NCI-H2196 (cell line): ENCODE data around the gene FOCAD.

ENCODE experiments used
- DNase-seq: peaks from one replicate; lab custom pipeline; 2025; ENCODE audit not compliant: unreplicated experiment; lab: John Stamatoyannopoulos, UW

The FOCAD gene

DNA sequence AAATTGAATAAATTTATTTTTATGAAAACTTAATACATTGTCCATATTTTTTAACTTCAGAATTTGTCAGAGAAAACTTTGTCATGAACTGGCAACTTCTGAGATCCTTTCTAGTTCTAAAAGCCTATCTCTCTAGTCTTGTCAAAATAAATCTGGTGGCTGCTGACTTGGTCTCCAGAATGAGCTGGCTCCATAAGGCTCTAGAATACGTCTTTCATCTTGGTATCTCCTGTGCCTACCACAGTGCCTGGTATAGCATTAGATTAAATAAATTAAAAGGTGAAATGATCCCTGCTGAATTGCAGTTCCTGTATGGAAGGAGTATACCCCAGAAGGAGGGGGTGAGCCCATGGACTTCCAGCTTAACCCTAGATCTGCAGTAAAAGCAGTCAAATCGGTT lies 2.6 kb upstream of the FOCAD start:
- no peak for DNase-seq

DNA sequence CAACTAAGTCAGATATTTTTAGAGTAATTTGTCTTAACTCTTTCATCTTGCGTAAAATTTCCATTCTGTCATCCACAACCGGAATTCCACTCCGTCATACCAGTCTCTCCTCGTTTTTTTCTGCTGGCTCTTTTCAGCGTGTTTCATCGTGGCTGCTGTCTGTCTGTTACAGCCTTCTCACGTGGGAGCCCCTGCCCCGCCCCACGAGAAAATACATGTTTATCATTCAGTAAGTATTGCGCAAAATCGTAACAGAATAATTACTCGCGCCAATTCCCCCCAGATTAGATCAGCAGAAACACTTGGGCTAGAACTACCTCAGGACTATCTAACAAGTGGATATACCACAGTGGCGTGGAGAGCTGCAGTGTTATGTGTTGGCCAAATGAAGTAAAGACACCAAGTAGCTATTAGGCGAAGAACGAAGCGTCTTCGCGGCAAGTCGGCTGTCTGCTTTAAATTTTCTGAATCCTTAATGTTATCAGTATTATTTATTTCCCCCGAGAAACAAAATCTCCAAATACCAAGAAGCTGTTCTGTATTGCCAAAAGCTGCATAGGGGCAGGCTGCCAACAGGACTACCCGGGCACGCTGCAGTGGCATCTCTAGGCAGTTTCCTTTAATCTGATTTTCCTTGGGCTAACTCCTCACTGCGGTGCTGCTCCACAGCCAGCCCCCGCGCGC lies 566 bp upstream of the FOCAD start:
- DNase-seq, result peak; percentile 8

DNA sequence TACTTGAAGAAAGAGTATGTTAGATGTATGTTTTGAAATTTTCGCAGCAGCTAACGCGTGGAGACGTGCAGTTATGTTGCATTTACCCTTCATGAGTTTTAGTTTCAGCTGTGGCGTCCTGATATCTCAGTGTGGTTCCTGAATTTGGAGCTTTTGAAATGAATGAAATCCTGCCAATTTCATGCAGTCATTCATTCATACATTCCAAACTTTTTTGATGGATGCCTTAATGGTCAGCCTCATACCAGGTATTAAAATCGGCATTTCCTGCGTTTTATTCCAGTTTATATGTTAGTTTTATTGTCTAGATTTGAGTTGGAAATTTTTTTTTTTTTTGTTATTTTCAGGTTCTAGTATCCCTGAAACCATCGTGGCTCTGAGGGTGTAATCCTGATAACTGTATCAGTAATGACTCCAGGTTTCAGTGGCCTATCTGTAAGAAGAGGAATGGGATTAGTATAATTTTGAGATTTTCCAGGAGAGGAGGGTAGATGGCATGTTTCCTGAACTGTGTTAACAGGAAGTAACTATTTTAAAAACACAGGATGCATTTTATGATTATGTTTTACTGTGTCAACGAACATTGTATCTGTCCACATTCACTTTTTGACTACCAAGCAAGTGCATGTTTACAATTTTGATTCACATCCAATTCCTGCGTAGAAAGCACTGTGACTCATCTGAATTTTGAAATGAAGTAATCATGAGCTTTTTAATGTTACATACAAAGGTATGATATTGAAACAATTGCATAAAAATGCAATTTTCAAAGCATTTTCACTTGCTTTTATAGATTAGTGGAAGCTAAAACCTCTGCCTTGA lies 1.0 kb downstream of the FOCAD start:
- peak; percentile 11 for DNase-seq

DNA sequence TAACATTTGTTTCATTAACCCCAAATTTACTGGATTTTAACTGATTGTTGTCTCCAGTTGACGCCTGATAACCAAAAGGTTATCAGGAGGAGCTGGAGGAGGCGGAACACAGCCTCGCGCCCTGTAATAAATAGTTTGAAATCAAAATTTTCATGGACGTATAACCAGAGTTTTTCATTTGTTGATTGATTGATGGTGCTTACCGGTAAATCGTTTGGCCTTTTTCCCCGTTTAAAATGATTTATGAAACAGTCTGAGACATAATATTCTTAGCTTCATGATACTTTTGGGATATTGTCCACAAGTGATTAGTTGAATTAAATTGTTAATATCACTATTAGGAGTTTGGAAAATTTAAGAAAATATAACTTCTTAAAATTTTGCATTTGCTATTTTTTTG lies 1.7 kb downstream of the FOCAD start:
- DNase-seq, result no peak

DNA sequence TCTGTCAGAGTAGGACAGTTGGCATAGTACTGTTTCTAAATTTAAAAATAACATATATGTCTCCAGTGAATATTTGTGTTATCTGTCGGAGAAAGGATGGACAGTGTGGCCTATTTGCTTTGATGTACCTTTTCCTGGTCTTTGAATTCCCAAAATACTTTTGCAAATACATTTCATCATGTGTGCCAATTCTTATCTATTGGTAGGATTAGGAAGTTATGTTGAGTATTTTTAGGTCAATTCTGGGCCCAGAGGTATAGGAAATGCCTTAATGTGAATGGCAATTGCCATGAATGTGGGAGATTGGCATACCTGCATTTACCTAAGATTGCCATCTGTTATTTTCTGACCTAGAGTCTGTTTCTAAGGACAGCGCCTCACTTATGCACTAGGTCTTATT lies 5.8 kb downstream of the FOCAD start:
- no peak for DNase-seq

DNA sequence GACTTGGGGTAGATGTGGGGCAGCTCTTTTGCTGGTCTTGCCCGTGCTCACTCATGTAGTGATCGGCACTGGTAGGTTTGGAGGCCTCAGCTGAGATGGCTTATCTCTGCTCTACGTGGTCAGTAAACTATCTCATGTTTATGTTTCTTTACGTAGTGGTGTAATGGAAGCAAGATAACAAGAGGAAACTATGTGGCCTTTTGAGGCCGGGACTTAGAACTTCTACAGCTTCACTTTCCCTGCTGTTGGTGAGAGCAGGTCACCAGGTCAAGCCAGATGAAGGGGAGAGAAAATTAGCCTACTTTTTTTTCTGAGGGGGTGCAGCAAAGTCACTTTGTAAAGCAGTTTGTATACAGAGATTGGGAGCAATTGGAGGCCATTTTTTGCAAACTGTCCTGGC lies 8.5 kb downstream of the FOCAD start:
- DNase-seq, result no peak

DNA sequence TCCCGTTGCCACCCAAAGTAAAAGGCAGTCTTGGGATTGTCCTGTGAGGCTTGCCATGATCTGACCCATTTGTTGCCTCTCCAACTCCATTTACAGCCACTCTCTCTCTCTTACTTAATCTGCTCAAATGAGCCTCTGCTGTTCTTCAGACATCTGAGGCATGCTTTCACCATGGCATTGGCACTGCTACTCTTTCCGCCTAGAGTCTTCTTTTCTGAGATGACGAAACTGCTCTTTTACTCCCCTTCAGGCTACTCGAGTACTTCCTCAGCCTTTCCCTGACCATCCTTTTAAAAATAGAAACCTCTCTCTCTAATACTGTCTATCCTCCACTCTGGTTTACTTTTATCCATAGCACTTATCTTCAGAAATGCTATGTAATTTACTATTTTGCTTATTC lies 9.0 kb downstream of the FOCAD start:
- DNase-seq, result no peak

DNA sequence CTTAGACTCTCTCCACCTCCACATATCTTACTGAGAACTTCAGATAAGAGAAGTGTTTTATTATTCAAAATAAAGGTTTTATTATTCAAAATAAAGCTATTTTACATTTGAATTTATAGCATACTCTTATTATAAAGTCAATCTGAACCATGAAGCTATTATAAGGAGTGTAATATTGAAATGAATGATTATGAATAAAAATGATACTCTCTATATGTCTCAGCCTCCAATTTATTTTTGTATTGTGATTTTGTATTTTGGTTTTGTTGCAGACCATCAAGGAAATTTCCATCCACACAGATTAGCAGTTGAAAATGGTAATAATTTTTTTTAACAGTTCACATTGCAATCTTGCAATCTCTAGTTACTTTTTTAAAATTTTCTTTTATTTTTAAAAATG lies 10.2 kb downstream of the FOCAD start:
- no peak for DNase-seq

DNA sequence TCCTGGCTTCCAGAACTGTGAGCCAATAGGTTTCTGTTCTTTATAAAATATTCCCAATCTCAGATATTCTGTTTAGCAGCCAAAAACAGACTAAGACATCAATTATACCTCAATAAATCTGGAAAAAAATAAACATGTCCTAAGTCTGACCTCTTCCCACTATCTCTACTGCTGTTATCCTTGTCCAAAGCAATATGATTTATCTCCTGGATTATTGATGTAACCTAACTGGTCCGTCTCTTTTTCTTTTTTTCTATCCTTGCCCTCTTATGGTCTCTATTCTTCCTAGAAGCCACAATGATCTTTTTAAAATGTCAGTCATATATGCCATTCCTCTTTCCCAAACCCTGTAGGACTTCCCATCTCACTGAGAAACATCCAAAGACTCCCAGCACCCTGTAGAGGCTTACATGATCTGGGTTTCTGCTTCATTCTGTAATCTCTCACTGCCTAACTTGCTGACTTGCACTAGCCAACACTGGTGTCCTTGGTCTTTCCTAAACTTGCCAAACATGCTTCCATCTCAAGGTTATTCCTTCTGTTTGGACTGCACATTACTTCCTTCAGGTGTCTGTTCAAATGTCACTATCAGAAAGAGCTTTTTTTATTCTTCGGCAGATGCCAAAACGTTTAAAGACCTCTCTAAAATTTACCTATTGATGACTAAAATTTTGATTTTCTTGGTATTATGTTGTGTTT lies 13.1 kb downstream of the FOCAD start:
- no peak for DNase-seq

DNA sequence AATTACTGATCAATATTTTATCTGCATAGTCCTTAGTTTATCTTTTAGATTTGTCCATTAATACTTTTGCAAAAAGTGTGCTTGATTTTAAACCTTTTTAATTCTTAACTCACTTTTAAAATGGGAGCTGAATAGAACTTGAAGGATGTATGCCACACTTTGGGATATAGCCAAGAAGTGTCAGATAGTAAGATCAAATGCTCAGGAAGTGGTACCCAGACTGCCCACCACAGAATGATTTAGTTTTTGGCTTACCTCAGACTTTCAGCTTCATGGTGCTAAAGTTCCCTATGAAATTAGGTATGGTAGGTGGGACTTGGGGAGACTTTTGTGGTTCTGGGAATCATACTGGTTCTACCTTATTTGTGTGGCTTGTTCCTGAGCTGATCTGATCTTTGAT lies 14.7 kb downstream of the FOCAD start:
- no peak for DNase-seq

DNA sequence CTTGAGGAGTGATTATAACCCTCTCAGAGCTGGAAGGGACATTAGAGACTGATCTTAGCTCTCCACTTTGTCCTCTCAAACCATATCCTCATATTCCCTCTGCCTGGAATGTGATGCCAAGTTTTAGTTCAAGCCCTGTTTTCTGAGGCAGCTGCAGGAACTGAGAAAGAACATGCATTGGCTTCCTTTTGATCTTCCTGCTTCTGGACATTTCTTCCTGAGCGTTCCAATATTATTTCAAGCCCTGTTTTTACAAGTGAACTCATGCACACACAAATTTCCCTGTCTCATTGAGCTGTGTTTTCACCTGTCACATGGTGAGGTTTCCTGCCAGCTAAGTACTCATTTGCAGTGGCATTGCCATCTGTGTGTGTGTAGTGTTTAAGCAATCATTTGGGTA lies 17.0 kb downstream of the FOCAD start:
- DNase-seq, result peak; percentile 19

DNA sequence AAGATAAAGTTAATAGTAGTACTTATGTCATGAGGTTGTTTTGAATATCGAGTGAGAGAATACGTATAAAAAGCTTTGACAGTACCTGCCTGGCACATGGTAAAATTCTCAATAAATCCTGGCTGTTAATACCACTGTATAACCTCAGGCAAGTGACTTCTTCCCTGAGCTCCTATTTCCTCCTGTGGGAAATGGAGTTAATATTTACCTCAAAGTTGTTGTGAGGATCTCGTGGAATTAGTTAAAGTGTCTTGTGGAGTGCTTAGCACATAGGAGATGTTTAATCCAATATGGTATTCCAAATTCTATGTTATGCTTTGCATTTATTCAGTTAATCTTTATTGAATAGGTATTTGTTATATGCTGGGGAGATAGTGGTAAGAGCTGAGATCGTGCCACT lies 18.5 kb downstream of the FOCAD start:
- DNase-seq, result no peak

DNA sequence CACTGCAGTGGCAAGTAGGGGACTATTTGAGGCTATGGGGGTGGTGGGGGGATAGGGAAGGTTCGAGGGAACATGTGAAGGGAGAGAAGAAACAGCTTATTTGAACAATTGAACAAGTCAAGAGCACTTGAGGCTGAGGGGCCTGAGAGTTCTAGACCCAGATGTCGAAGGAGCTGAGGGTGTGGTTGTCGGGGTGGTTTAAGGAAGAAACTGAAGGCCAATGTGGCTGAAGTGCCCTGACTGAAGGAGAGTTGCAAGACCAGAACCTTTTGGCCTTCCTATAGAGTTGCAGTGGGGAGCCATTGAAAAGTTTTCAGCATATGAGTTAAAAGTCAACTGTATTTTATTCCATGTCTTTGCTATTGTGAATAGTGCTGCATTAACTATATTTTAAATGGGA lies 19.1 kb downstream of the FOCAD start:
- DNase-seq, result no peak

DNA sequence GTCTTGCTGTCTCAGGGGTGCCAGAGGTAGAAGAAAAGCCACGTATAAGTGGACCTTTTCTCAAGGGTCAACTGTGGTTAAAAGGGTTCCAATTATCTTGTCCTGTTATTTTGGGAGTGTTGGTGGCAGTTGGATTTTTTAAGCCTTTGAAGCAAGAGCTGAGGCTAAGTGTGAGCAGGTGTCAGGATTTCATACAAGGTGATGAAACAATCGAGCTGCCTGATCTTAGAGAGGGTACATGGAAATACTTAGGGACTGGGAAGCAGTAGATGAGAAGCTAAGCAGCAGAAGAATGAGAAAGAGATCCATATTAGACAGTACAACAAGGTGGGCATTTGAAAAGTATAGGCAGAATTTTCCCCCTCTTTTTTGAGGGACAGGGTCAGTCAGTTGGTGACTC lies 23.6 kb downstream of the FOCAD start:
- no peak for DNase-seq

DNA sequence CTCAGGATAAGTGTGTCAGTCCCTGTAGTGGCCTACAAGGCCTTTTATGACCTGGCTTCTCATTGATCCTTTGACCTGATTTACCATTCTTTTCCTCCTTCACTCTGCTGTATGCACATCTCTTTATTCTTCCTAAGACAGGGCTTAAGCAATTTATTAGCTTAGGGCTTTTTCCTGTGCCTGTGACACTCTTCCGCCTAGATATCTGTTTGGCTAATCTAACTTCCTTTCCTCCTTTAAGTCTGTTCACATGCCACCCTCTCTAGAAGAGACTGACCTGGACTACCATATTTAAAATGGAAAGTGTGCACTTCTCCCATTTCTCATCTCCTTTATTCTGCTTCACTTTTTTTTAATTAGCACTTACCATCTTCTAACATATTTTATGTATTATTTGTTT lies 29.1 kb downstream of the FOCAD start:
- DNase-seq, result no peak

DNA sequence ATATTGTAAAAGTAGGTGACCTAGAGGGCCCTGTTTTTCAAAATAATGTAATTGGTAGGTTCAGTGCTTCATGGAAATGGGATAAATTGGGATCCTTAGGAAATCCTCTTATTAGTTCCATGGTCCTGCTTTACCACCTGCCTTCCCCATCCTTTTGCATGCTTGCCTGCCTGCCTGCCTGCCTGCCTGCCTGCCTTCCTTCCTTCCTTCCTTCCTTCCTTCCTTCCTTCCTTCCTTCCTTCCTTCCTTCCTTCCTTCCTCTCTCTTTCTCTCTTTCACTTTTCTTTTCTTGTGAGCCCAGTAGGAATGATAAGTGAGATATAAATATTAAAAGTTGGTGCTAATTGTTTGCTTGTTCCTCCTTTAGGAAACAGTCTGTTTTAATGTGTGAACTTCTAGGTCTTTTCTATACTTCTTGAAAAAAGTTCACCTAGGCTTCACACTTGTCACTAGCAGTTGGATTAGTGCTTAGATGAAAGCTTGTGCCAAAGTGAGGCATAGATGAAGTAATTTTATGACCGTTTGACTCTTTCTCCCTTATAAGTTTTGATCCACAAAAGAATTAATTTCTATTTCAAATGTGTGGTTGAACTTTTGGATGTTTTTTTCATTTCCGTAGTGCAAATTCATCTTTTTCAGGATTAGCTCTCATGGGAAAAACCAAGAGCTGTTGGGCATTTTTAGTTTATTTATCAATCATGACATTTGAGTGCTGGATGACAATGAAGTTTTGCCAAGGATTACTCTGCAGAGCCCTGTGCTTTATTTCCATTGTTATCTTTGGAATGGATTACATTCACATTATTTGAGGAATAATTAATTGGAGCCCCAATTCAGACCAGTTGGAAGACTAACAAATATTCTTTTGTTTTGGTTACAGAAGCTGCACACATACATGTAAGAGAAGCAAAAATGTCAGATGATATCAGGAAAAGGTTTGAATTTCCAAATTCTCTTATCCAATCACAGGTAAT lies 30.7 kb downstream of the FOCAD start:
- DNase-seq, result no peak

DNA sequence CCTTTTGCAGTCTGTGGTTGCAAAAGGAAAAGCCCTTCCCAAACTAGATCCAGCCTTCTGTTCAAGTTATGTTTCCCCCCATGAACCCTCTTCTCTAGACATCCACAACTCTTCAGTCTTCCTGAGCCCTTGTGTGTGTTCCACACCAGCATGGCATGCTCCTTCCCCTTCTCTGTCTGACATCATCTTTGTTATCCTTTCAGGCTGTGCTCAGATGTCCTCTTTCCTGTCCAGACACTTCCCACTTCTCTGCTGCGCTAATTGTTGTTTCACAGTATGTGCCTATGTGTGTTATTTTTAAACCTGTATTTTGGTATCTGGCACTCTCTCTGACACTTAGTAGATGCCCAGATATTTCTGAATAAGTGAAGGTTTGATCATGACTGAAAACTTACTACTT lies 38.2 kb downstream of the FOCAD start:
- DNase-seq, result no peak

DNA sequence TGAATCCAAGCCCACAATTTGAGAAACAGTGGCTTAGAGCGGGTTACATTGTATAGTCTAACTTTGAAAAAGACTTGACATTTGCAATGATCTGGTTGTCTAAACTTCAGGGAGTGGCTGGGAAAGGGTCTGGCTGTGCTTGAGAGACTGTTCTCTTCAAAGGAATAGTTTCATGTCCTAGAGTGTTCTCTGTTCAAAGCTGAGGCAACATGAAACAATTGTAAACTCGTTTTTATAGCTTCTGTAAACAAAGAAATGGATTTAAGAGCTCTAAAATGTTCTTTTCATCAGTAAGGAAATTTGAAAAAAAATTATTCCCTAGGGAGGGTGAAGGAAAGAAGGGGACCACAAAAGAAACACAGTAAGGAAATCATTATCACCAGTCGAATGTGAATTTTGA lies 41.6 kb downstream of the FOCAD start:
- DNase-seq, result no peak

DNA sequence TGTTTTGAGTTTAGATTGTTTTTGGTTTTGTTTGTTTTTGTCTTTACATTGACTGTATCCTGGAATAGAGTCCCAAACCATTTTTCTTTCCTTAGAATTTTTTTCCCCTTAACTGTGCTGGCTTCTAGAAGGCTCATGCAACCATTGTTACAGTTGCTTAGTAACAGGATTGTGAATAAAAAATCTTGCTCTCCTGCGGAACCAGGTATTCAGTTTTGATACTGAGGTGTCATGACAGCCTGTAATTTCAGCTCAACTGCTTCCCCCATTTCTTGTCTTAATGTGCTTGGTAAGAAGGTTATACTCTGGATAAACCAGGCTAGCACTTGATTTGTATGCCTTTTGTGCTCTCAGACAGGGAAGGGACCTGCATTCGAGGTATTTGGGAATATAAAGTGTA lies 42.1 kb downstream of the FOCAD start:
- no peak for DNase-seq

DNA sequence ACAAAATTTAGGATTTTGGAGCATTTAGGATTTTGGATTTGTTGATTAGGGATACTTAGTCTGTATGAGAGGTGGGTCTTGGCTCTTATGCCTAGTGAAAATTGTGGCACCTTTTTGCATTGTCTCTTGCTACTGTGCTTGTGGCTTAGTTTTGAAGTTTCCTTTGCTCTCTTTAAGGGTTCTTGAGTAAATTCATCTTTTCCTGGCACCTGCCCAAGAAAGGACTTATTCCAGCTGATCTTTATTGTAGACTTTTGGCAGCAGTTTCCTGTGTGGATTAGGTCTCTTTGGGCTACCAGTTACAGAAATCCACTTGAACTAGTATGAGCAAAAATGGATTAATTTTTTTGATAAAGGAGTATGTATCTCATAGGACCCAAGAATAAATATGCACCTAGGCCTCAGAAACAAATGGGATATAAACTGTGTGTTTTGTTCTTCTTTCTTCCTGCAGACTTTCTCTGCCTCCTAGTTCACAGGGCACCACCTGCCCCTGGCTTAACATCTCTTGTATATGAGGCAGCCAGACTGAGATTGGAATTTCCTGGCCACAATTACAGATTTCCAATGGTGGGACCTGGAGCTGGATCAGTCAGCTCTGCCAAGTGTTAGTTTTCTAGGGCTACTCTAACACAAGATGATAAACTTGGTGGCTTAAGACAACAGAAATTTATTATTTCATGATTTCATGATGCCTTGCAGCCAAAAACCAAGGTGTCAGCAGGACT lies 44.6 kb downstream of the FOCAD start:
- DNase-seq, result peak; percentile 46
